Osteocyte (in vitro differentiated cells): ENCODE measurements around the gene ZNF627. TPM values are rescaled to one million over a fixed set of nuclear protein-coding genes. Genes with fewer than 3 reads are reported as not detected.

ENCODE experiments used
- DNase-seq: peaks from one replicate; pipeline ENCODE4 v3.0.0; 2021; ENCODE audit warnings: mixed read lengths; ENCODE audit not compliant: unreplicated experiment; ENCODE audit errors: extremely low spot score
- H3K27ac Mint-ChIP-seq: one replicate; pipeline ENCODE4 v1.8.0; 2021; ENCODE audit warnings: mild to moderate bottlenecking, mixed read lengths; ENCODE audit not compliant: unreplicated experiment
- H3K27me3 Mint-ChIP-seq: one replicate; pipeline ENCODE4 v1.8.0; 2021; ENCODE audit warnings: mixed read lengths; ENCODE audit not compliant: unreplicated experiment
- H3K36me3 Mint-ChIP-seq: one replicate; pipeline ENCODE4 v1.8.0; 2021; ENCODE audit warnings: mixed read lengths; ENCODE audit not compliant: unreplicated experiment
- H3K4me1 Mint-ChIP-seq: one replicate; pipeline ENCODE4 v1.8.0; 2021; ENCODE audit warnings: mixed read lengths; ENCODE audit not compliant: unreplicated experiment
- H3K4me3 Mint-ChIP-seq: one replicate; pipeline ENCODE4 v1.8.0; 2021; ENCODE audit warnings: mild to moderate bottlenecking, moderate library complexity, mixed read lengths; ENCODE audit not compliant: unreplicated experiment
- H3K9me3 Mint-ChIP-seq: one replicate; pipeline ENCODE4 v1.8.0; 2021; ENCODE audit warnings: mixed read lengths; ENCODE audit not compliant: unreplicated experiment
- CTCF ChIP-seq: fragments of 200-600 bp; sonication (generic); IDR thresholded peaks from 2 replicates; pipeline ENCODE4 v1.5.0; 2021; ENCODE audit warnings: antibody characterized with exemption, mild to moderate bottlenecking, moderate library complexity
- total RNA-seq: library from RNA; stranded (reverse); gene quantifications from 2 replicates; pipeline ENCODE4 v1.2.1, GENCODE V29; 2021

Gene ZNF627
- total RNA-seq, 1 donor from 2014 or later: 18.2 TPM

- Mint-ChIP-seq H3K27me3 (no peaks in the 10 kb centered on the region), H3K36me3 (peaks cover 23% of the 10 kb centered on the region), H3K9me3 (peaks cover 21% of the 10 kb centered on the region), H3K4me3 (no peak overlapping the region), H3K27ac (no peak overlapping the region), H3K4me1 (peaks cover 6% of the 10 kb centered on the region)
- DNase-seq: no peak
- no peak for TF ChIP-seq CTCF
Observed at GRCh38 chr19:11656535-11656934, 59.3 kb downstream of the ZNF627 start.

GRCh38 chr19:11657307-11657706 is 60.0 kb downstream of the ZNF627 start:
- H3K27me3 Mint-ChIP-seq: no peaks in the 10 kb centered on the region
- H3K4me3 Mint-ChIP-seq: no peak overlapping the region
- H3K9me3 Mint-ChIP-seq: peaks cover 13% of the 10 kb centered on the region
- TF ChIP-seq CTCF: no peak
- H3K4me1 Mint-ChIP-seq: peaks cover 6% of the 10 kb centered on the region
- DNase-seq: no peak
- no peak overlapping the region for H3K27ac Mint-ChIP-seq
- peaks cover 15% of the 10 kb centered on the region for H3K36me3 Mint-ChIP-seq

GRCh38 chr19:11658970-11659369 is 61.7 kb downstream of the ZNF627 start:
- peaks cover 6% of the 10 kb centered on the region for H3K36me3 Mint-ChIP-seq

GRCh38 chr19:11659612-11660011 is 62.3 kb downstream of the ZNF627 start:
- no peak for DNase-seq
- peak; percentile 49 for TF ChIP-seq CTCF
- Mint-ChIP-seq H3K4me3 (no peak overlapping the region), H3K36me3 (peaks cover 6% of the 10 kb centered on the region), H3K9me3 (peaks cover 9% of the 10 kb centered on the region), H3K27ac (no peak overlapping the region), H3K27me3 (no peaks in the 10 kb centered on the region), H3K4me1 (peaks cover 6% of the 10 kb centered on the region)

More at GRCh38 chr19:11658970-11659369, 61.7 kb downstream of the ZNF627 start:
- no peak overlapping the region for H3K4me3 Mint-ChIP-seq
- no peak overlapping the region for H3K27ac Mint-ChIP-seq
- no peaks in the 10 kb centered on the region for H3K27me3 Mint-ChIP-seq
- DNase-seq: no peak
- TF ChIP-seq CTCF: no peak
- peaks cover 5% of the 10 kb centered on the region for H3K9me3 Mint-ChIP-seq
- H3K4me1 Mint-ChIP-seq: peaks cover 6% of the 10 kb centered on the region

- Mint-ChIP-seq H3K27ac (no peak overlapping the region), H3K4me1 (peaks cover 6% of the 10 kb centered on the region), H3K36me3 (peaks cover 6% of the 10 kb centered on the region), H3K4me3 (no peak overlapping the region), H3K9me3 (peaks cover 9% of the 10 kb centered on the region), H3K27me3 (no peaks in the 10 kb centered on the region)
- DNase-seq: no peak
- no peak for TF ChIP-seq CTCF
Observed at GRCh38 chr19:11662278-11662677, 65.0 kb downstream of the ZNF627 start.
